GM23338 (cell line): Measurements from ENCODE around the gene TBC1D2B. TPM values are rescaled to one million over a fixed set of nuclear protein-coding genes. Genes with fewer than 3 reads are reported as not detected.

Experiments
- ATAC-seq: fragments of 200-7000 bp; cut with Tn5 transposase; 3 replicates; pipeline ENCODE4 v1.9.1; 2020
- DNase-seq: peaks from one replicate; pipeline ENCODE4 v3.0.0-alpha.2; 2015; ENCODE audit warnings: low spot score
- H2AFZ ChIP-seq: fragments of 200-600 bp; sonication (generic); 2 replicates; pipeline ENCODE4 v1.8.0; 2016; ENCODE audit warnings: antibody characterized with exemption, mild to moderate bottlenecking, moderate library complexity
- H3F3A ChIP-seq: fragments of 200-600 bp; sonication (generic); replicated peaks from 2 replicates; pipeline ENCODE4 v1.8.0; 2017; ENCODE audit warnings: antibody characterized with exemption, mixed run types, low read depth
- H3K27ac ChIP-seq: fragments of 200-600 bp; sonication (generic); 2 replicates; pipeline ENCODE4 v1.6.1; 2016; ENCODE audit warnings: low read depth
- H3K27me3 ChIP-seq: fragments of 200-600 bp; sonication (generic); 2 replicates; pipeline ENCODE4 v1.8.0; 2016; ENCODE audit warnings: mild to moderate bottlenecking, mixed run types, moderate library complexity; ENCODE audit not compliant: insufficient read depth
- H3K36me3 ChIP-seq: fragments of 200-600 bp; sonication (generic); 2 replicates; pipeline ENCODE4 v1.8.0; 2016; ENCODE audit warnings: mild to moderate bottlenecking; ENCODE audit not compliant: insufficient read depth
- H3K4me1 ChIP-seq: fragments of 200-600 bp; sonication (generic); 2 replicates; pipeline ENCODE4 v1.8.0; 2016; ENCODE audit warnings: mild to moderate bottlenecking, moderate library complexity; ENCODE audit not compliant: insufficient read depth
- H3K4me2 ChIP-seq: fragments of 200-600 bp; sonication (generic); 2 replicates; pipeline ENCODE4 v1.7.1; 2017; ENCODE audit warnings: mixed run types
- H3K4me3 ChIP-seq: fragments of 200-600 bp; sonication (generic); 2 replicates; pipeline ENCODE4 v1.6.1; 2016; ENCODE audit warnings: mixed run types
- H3K79me2 ChIP-seq: fragments of 200-600 bp; sonication (generic); replicated peaks from 2 replicates; pipeline ENCODE4 v1.8.0; 2017; ENCODE audit warnings: mild to moderate bottlenecking; ENCODE audit not compliant: insufficient read depth
- H3K9me2 ChIP-seq: fragments of 200-600 bp; sonication (generic); 2 replicates; pipeline ENCODE4 v1.8.0; 2017; ENCODE audit not compliant: insufficient read depth
- H4K20me1 ChIP-seq: fragments of 200-600 bp; sonication (generic); replicated peaks from 2 replicates; pipeline ENCODE4 v1.8.0; 2017; ENCODE audit warnings: mild to moderate bottlenecking; ENCODE audit not compliant: insufficient read depth
- H3K27ac Mint-ChIP-seq: 2 replicates; pipeline ENCODE4 v1.8.0; 2020; ENCODE audit warnings: inconsistent platforms, mild to moderate bottlenecking, moderate library complexity, mixed read lengths
- H3K27me3 Mint-ChIP-seq: 3 replicates; pipeline ENCODE4 v1.8.0; 2022; ENCODE audit warnings: low read depth, mild to moderate bottlenecking, moderate library complexity, mixed read lengths, inconsistent platforms; ENCODE audit not compliant: insufficient read depth, poor library complexity
- H3K36me3 Mint-ChIP-seq: 3 replicates; pipeline ENCODE4 v1.8.0; 2021; ENCODE audit warnings: low read depth, mild to moderate bottlenecking, inconsistent platforms, moderate library complexity, mixed read lengths
- H3K4me1 Mint-ChIP-seq: 3 replicates; pipeline ENCODE4 v1.8.0; 2020; ENCODE audit warnings: mild to moderate bottlenecking, inconsistent platforms, mixed read lengths
- H3K4me3 Mint-ChIP-seq: 3 replicates; pipeline ENCODE4 v1.8.0; 2021; ENCODE audit warnings: moderate library complexity, mild to moderate bottlenecking, inconsistent platforms, mixed read lengths
- H3K9me3 Mint-ChIP-seq: 3 replicates; pipeline ENCODE4 v1.8.0; 2020; ENCODE audit warnings: moderate library complexity, mild to moderate bottlenecking, inconsistent platforms, mixed read lengths
- CTCF ChIP-seq, 2 experiments: fragments of 200-600 bp in 1 of 2; sonication (generic) in 1 of 2; conservative IDR thresholded peaks; 2 replicates each; pipeline versions ENCODE4 v1.5.1 to v1.6.1; 2016 to 2017; ENCODE audit warnings: antibody characterized with exemption in 2 of 2, low read depth in 2 of 2, mild to moderate bottlenecking in 2 of 2, moderate library complexity in 1 of 2
- ETS1 ChIP-seq: IDR thresholded peaks from 2 replicates; pipeline ENCODE4 v1.6.1; 2016; ENCODE audit warnings: antibody characterized with exemption
- EZH2phosphoT487 ChIP-seq: fragments of 200-600 bp; sonication (generic); IDR thresholded peaks from one replicate; pipeline ENCODE4 v1.8.1; 2018; ENCODE audit warnings: antibody characterized with exemption; ENCODE audit not compliant: unreplicated experiment
- JUNB ChIP-seq: IDR thresholded peaks from one replicate; pipeline ENCODE4 v1.6.1; 2016; ENCODE audit warnings: antibody characterized with exemption; ENCODE audit not compliant: unreplicated experiment
- POLR2AphosphoS5 ChIP-seq: IDR thresholded peaks from 2 replicates; pipeline ENCODE4 v1.6.1; 2016; ENCODE audit warnings: antibody characterized with exemption, low read depth
- REST ChIP-seq: IDR thresholded peaks from one replicate; pipeline ENCODE4 v1.6.1; 2018; ENCODE audit warnings: antibody characterized with exemption; ENCODE audit not compliant: unreplicated experiment
- STAT1 ChIP-seq: IDR thresholded peaks from one replicate; pipeline ENCODE4 v1.6.1; 2016; ENCODE audit warnings: antibody characterized with exemption; ENCODE audit not compliant: unreplicated experiment
- ZNF114 ChIP-seq: fragments of 250-450 bp; sonication (Bioruptor Pico); IDR thresholded peaks from 2 replicates; pipeline ENCODE4 v1.5.0; 2020; ENCODE audit warnings: mild to moderate bottlenecking, moderate library complexity
- ZNF462 ChIP-seq: fragments of 250-450 bp; sonication (Bioruptor Pico); IDR thresholded peaks from 2 replicates; pipeline ENCODE4 v1.5.0; 2020; ENCODE audit warnings: mild to moderate bottlenecking, moderate library complexity
- polyA plus RNA-seq: library from polyadenylated mRNA; unstranded; fragments of >200 nt; fragmentation: Nextera tagmentation; extraction: Ambion mirVana; gene quantifications from 2 replicates; pipeline ENCODE4 v1.2.1, GENCODE V29; 2016
- total RNA-seq: library from RNA; depleted of rRNA; stranded (reverse); fragments of >200 nt; shearing (Covaris generic); gene quantifications from 2 replicates; pipeline ENCODE4 v1.2.3, GENCODE V29; 2014

Gene TBC1D2B
- total and polyA plus RNA-seq, 2 experiments from 2014 or later: 3.6 to 17.8 TPM

GRCh38 chr15:78063217-78063616 is 14.3 kb downstream of the TBC1D2B start:
- Mint-ChIP-seq H3K36me3 (no peaks in the 10 kb centered on the region), H3K27me3 (peaks cover 2% of the 10 kb centered on the region), H3K4me3 (no peak overlapping the region), H3K27ac (no peak overlapping the region), H3K4me1 (peaks cover 36% of the 10 kb centered on the region), H3K9me3 (no peaks in the 10 kb centered on the region)
- Histone ChIP-seq H3K4me1 (peaks cover 41% of the 10 kb centered on the region), H4K20me1 (peaks cover 11% of the 10 kb centered on the region), H3K4me2 (no peak overlapping the region), H3K27me3 (no peaks in the 10 kb centered on the region), H3F3A (no peaks in the 10 kb centered on the region; the same call in 1 of the 2 replicates), H3K27ac (no peak overlapping the region), H3K36me3 (no peaks in the 10 kb centered on the region), H2AFZ (no peak overlapping the region), H3K4me3 (no peak overlapping the region), H3K79me2 (peaks cover 73% of the 10 kb centered on the region), H3K9me2 (no peaks in the 10 kb centered on the region)
- ATAC-seq: no peak
- DNase-seq: no peak
- no peak for TF ChIP-seq ZNF114
- no peak for TF ChIP-seq CTCF (conservative IDR thresholded peaks at IDR 0.05; ENCODE audit: low read depth in 2 of 2)
- TF ChIP-seq POLR2AphosphoS5: no peak
- TF ChIP-seq JUNB: no peak
- TF ChIP-seq ETS1: no peak
- TF ChIP-seq STAT1: no peak
- no peak for TF ChIP-seq EZH2phosphoT487
- no peak for TF ChIP-seq REST

GRCh38 chr15:78061963-78062427 is 15.5 kb downstream of the TBC1D2B start:
- Histone ChIP-seq H3K27ac (peak overlapping the region; percentile 51; the same call in 1 of the 2 replicates), H3K9me2 (no peaks in the 10 kb centered on the region), H3K4me2 (peak overlapping the region; percentile 20; the same call in 1 of the 2 replicates), H3F3A (no peaks in the 10 kb centered on the region), H4K20me1 (peaks cover 6% of the 10 kb centered on the region), H3K4me1 (peaks cover 30% of the 10 kb centered on the region), H3K4me3 (no peak overlapping the region), H3K36me3 (no peaks in the 10 kb centered on the region), H2AFZ (no peak overlapping the region), H3K27me3 (no peaks in the 10 kb centered on the region), H3K79me2 (peaks cover 72% of the 10 kb centered on the region)
- H3K4me1 Mint-ChIP-seq: peaks cover 24% of the 10 kb centered on the region
- H3K4me3 Mint-ChIP-seq: no peak overlapping the region
- DNase-seq (no peak), ATAC-seq (peak; percentile 53)
- no peaks in the 10 kb centered on the region for H3K36me3 Mint-ChIP-seq
- H3K27me3 Mint-ChIP-seq: peaks cover 4% of the 10 kb centered on the region
- no peaks in the 10 kb centered on the region for H3K9me3 Mint-ChIP-seq
- H3K27ac Mint-ChIP-seq: no peak overlapping the region
- no peak for TF ChIP-seq ZNF462
